HG03469 (cell line): Measurements from ENCODE around the gene OR1G1.
"Not testable (repeated sequence)": the region's sequence is repeated elsewhere in the genome, so short reads cannot be mapped to it uniquely, and the experiment has no call there.

ENCODE experiments used
- ATAC-seq: cut with Tn5 transposase; IDR thresholded peaks from one replicate; pipeline ENCODE4 v1.9.1; 2021; ENCODE audit warnings: mild to moderate bottlenecking, moderate library complexity, moderate number of reproducible peaks; ENCODE audit not compliant: unreplicated experiment

The OR1G1 gene

GRCh38 chr17:3127451-3127850 lies at the start of gene OR1G1:
Gene OR1G1, minus strand, starts transcription at chr17:3127551. Its CDS starts 0 bp downstream, at chr17:3127551.
- ATAC-seq = no peak

- ATAC-seq = no peak
These were observed 40.2 kb upstream of the OR1G1 start for GRCh38 chr17:3167574-3167973.

- no peak for ATAC-seq
These were observed 29.9 kb upstream of the OR1G1 start for GRCh38 chr17:3157218-3157617.

GRCh38 chr17:3137494-3137893 lies 10.1 kb upstream of the OR1G1 start:
- not testable (repeated sequence) for ATAC-seq

DNA sequence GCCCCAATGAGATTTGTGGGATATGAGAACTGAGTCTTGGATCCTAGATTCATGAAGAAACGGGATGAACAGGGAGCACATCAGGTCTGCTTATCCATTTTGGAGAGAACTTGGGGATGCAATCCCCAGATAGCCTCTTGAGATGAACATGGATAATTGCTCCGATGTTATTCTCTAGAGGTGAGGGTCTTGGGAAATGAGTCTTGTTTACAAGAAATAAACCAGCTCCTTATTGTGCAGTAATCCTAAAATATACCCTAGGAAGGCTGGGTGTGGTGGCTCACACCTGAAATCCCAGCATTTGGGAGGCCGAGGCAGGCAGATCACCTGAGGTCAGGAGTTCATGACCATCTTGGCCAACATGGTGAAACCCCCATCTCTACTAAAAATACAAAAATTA lies 23.0 kb downstream of the OR1G1 start, which contains the start of gene OR1D2:
Gene OR1D2, minus strand, starts transcription at position 101 of the 400 bp plus-strand sequence. CDS start 11,426 bp downstream, outside the sequence.
- ATAC-seq = no peak
